NB4 (cell line): ENCODE measurements around the gene DHX38.

Experiments
- CTCF ChIP-seq: IDR thresholded peaks from one replicate; pipeline ENCODE4 v1.5.1; 2012; ENCODE audit warnings: low read depth, low read length
- MYC ChIP-seq: IDR thresholded peaks from 2 replicates; pipeline ENCODE4 v1.6.1; 2011; ENCODE audit warnings: low read depth, low read length
- POLR2A ChIP-seq: IDR thresholded peaks from 2 replicates; pipeline ENCODE4 v1.6.1; 2011; ENCODE audit warnings: mild to moderate bottlenecking; ENCODE audit not compliant: insufficient read length; ENCODE audit errors: extremely low read depth
- TF ChIP-seq, protein P1 (sequence below): IDR thresholded peaks from 2 replicates; pipeline ENCODE4 v1.6.1; 2011; ENCODE audit warnings: low read depth, low read length

- TF ChIP-seq CTCF, result no peak
- TF ChIP-seq POLR2A, result no peak
- TF ChIP-seq MYC, result no peak
- TF ChIP-seq, protein P1, sequence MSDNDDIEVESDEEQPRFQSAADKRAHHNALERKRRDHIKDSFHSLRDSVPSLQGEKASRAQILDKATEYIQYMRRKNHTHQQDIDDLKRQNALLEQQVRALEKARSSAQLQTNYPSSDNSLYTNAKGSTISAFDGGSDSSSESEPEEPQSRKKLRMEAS, result no peak
Observed at GRCh38 chr16:72128701-72129100, 35.1 kb downstream of the DHX38 start.
